IMR-90 (cell line): Measurements from ENCODE around the gene PAF1. TPM values are rescaled to one million over a fixed set of nuclear protein-coding genes. Genes with fewer than 3 reads are reported as not detected.

Experiments
- ATAC-seq: fragments of 200-7000 bp; cut with Tn5 transposase; 2 replicates; pipeline ENCODE4 v1.9.1; 2020; ENCODE audit warnings: low read depth, mild to moderate bottlenecking, moderate library complexity
- BruUV-seq: library from RNA; stranded (reverse); fragments of 400-500 nt; replicated peaks from 2 replicates; lab custom pipeline; 2021; lab: Mats Ljungman, UMichigan
- CTCF ChIA-PET: fragments of 300-600 bp; formaldehyde crosslinking; extraction: SDS; loops from one replicate; lab custom pipeline; 2021; ENCODE audit warnings: antibody characterized with exemption; lab: Yijun Ruan, JAX
- POLR2A ChIA-PET: fragments of 300-600 bp; sonication (Branson Sonifier 250); formaldehyde crosslinking; loops from one replicate; lab custom pipeline; 2022; ENCODE audit warnings: antibody characterized with exemption; ENCODE audit not compliant: unreplicated experiment; lab: Charles Lee
- DNase-seq: peaks from one replicate; pipeline ENCODE4 v3.0.0; 2013
- H2AFZ ChIP-seq: replicated peaks from 2 replicates; pipeline ENCODE3; 2013; ENCODE audit warnings: low read length, mild to moderate bottlenecking; ENCODE audit not compliant: poor library complexity
- H2AK5ac ChIP-seq: 2 replicates; pipeline ENCODE4 v1.6.1; 2013; ENCODE audit warnings: low read depth, low read length, inconsistent platforms
- H2AK9ac ChIP-seq: replicated peaks from 2 replicates; pipeline ENCODE3; 2013; ENCODE audit warnings: mild to moderate bottlenecking, low read depth, low read length, moderate library complexity; ENCODE audit not compliant: poor library complexity
- H2BK120ac ChIP-seq: 2 replicates; pipeline ENCODE4 v1.6.1; 2013; ENCODE audit warnings: low read depth, low read length, inconsistent platforms
- H2BK15ac ChIP-seq: 3 replicates; pipeline ENCODE4 v1.6.1; 2013; ENCODE audit warnings: low read depth, low read length, inconsistent platforms
- H2BK20ac ChIP-seq: 2 replicates; pipeline ENCODE4 v1.6.1; 2013; ENCODE audit warnings: low read depth, mild to moderate bottlenecking, inconsistent platforms, low read length, moderate library complexity
- H2BK5ac ChIP-seq: 2 replicates; pipeline ENCODE4 v1.6.1; 2013; ENCODE audit warnings: mild to moderate bottlenecking, low read depth, low read length, inconsistent platforms; ENCODE audit not compliant: poor library complexity, severe bottlenecking
- H3K14ac ChIP-seq: replicated peaks from 2 replicates; pipeline ENCODE4 v1.6.1; 2013; ENCODE audit warnings: low read depth, low read length, inconsistent platforms
- H3K18ac ChIP-seq: 2 replicates; pipeline ENCODE4 v1.6.1; 2013; ENCODE audit warnings: low read depth, low read length, control low read depth
- H3K23ac ChIP-seq: 2 replicates; pipeline ENCODE4 v1.6.1; 2013; ENCODE audit warnings: low read depth, low read length, inconsistent platforms
- H3K27ac ChIP-seq: 2 replicates; pipeline ENCODE4 v1.5.1; 2013; ENCODE audit warnings: mild to moderate bottlenecking, control low read depth, low read length; ENCODE audit not compliant: insufficient read depth
- H3K27me3 ChIP-seq: 2 replicates; pipeline ENCODE4 v1.6.1; 2013; ENCODE audit warnings: low read length; ENCODE audit not compliant: control insufficient read depth, insufficient read depth
- H3K36me3 ChIP-seq: 2 replicates; pipeline ENCODE4 v1.6.1; 2013; ENCODE audit warnings: low read length, mixed read lengths; ENCODE audit not compliant: control insufficient read depth, insufficient read depth
- H3K4ac ChIP-seq: 2 replicates; pipeline ENCODE4 v1.6.1; 2013; ENCODE audit warnings: low read depth, low read length, inconsistent platforms
- H3K4me1 ChIP-seq: 2 replicates; pipeline ENCODE4 v1.6.1; 2013; ENCODE audit warnings: low read length, mixed read lengths; ENCODE audit not compliant: control insufficient read depth, insufficient read depth
- H3K4me2 ChIP-seq: 2 replicates; pipeline ENCODE4 v1.6.1; 2013; ENCODE audit warnings: low read depth, mild to moderate bottlenecking, control low read depth, low read length, moderate library complexity
- H3K4me3 ChIP-seq: 2 replicates; pipeline ENCODE4 v1.5.1; 2013; ENCODE audit warnings: low read depth, mild to moderate bottlenecking, control low read depth, low read length, moderate library complexity; ENCODE audit not compliant: insufficient read depth
- H3K56ac ChIP-seq: 2 replicates; pipeline ENCODE4 v1.6.1; 2013; ENCODE audit warnings: low read length, inconsistent platforms; ENCODE audit not compliant: insufficient read depth; ENCODE audit errors: extremely low read depth
- H3K79me1 ChIP-seq, 2 experiments: 2 replicates each; pipeline ENCODE4 v1.6.1; 2013; ENCODE audit warnings: low read length in 2 of 2, inconsistent platforms in 1 of 2, low read depth in 1 of 2
- H3K9ac ChIP-seq: 2 replicates; pipeline ENCODE4 v1.6.1; 2013; ENCODE audit warnings: low read depth, low read length, control low read depth
- H3K9me1 ChIP-seq: 2 replicates; pipeline ENCODE4 v1.6.1; 2013; ENCODE audit warnings: low read length, inconsistent platforms; ENCODE audit not compliant: insufficient read depth
- H3K9me3 ChIP-seq: 2 replicates; pipeline ENCODE4 v1.6.1; 2013; ENCODE audit warnings: low read length; ENCODE audit not compliant: control insufficient read depth, insufficient read depth
- H4K20me1 ChIP-seq: 2 replicates; pipeline ENCODE4 v1.6.1; 2013; ENCODE audit warnings: low read length, inconsistent platforms; ENCODE audit not compliant: insufficient read depth
- H4K5ac ChIP-seq: 2 replicates; pipeline ENCODE4 v1.6.1; 2013; ENCODE audit warnings: mild to moderate bottlenecking, low read depth, low read length, control low read depth
- H4K8ac ChIP-seq, 2 experiments: 2 replicates each; pipeline ENCODE4 v1.6.1; 2013; ENCODE audit warnings: low read depth in 2 of 2, low read length in 2 of 2, control low read depth in 1 of 2, inconsistent platforms in 1 of 2
- H4K91ac ChIP-seq: 2 replicates; pipeline ENCODE4 v1.6.1; 2013; ENCODE audit warnings: low read depth, low read length, inconsistent platforms; ENCODE audit not compliant: insufficient read depth
- BHLHE40 ChIP-seq: fragments of 150-350 bp; IDR thresholded peaks from 2 replicates; pipeline ENCODE4 v1.6.1; 2016; ENCODE audit warnings: mild to moderate bottlenecking, low read depth, low read length
- CEBPB ChIP-seq: IDR thresholded peaks from 2 replicates; pipeline ENCODE4 v1.6.1; 2012; ENCODE audit warnings: low read depth, low read length, improper control_type of control experiment
- CTCF ChIP-seq: conservative IDR thresholded peaks from 2 replicates; pipeline ENCODE4 v1.5.1; 2012; ENCODE audit warnings: mild to moderate bottlenecking, low read depth, low read length, improper control_type of control experiment
- ELK1 ChIP-seq: fragments of 150-350 bp; IDR thresholded peaks from 2 replicates; pipeline ENCODE4 v1.6.1; 2016; ENCODE audit warnings: low read depth, mild to moderate bottlenecking, low read length, moderate library complexity, borderline replicate concordance
- FOS ChIP-seq: fragments of 150-350 bp; IDR thresholded peaks from 2 replicates; pipeline ENCODE4 v1.6.1; 2016; ENCODE audit warnings: low read depth, low read length
- MXI1 ChIP-seq: IDR thresholded peaks from 2 replicates; pipeline ENCODE4 v1.6.1; 2012; ENCODE audit warnings: low read depth, mild to moderate bottlenecking, low read length, moderate library complexity, borderline replicate concordance
- NFE2L2 ChIP-seq: fragments of 150-350 bp; IDR thresholded peaks from 2 replicates; pipeline ENCODE4 v1.6.1; 2016; ENCODE audit warnings: low read depth, mild to moderate bottlenecking, low read length
- RAD21 ChIP-seq: IDR thresholded peaks from 2 replicates; pipeline ENCODE4 v1.6.1; 2012; ENCODE audit warnings: low read length, improper control_type of control experiment
- RCOR1 ChIP-seq: IDR thresholded peaks from 2 replicates; pipeline ENCODE4 v1.6.1; 2012; ENCODE audit warnings: mild to moderate bottlenecking, low read length, improper control_type of control experiment; ENCODE audit not compliant: insufficient replicate concordance
- SMC3 ChIP-seq: fragments of 150-350 bp; IDR thresholded peaks from 2 replicates; pipeline ENCODE4 v1.6.1; 2016; ENCODE audit warnings: low read depth, mild to moderate bottlenecking, antibody characterized with exemption, low read length, moderate library complexity
- WGBS, 2 experiments: methylation state at CpG; one replicate each; pipeline versions ENCODE4 v1.1.5 to v1.1.7; 2013; ENCODE audit warnings: missing lambda C conversion rate in 2 of 2; ENCODE audit not compliant: insufficient read length in 1 of 2; ENCODE audit errors: extremely low coverage in 2 of 2; 5-methylcytosine and 5-hydroxymethylcytosine counted together
- dilution Hi-C: fragments of 300-500 bp; cut with HindIII; formaldehyde crosslinking; loops from one replicate; pipeline ENCODE4 v1.14.3; 2018; ENCODE audit warnings: low sequenced_read_pairs; ENCODE audit not compliant: unreplicated experiment
- in situ Hi-C: fragments of 300-500 bp; cut with MboI; formaldehyde crosslinking; loops from 3 replicates; pipeline ENCODE4 v1.14.3; 2019; ENCODE audit warnings: low sequenced_read_pairs, inconsistent platforms, mixed read lengths
- intact Hi-C: fragments of 100-400 bp; cut with micrococcal nuclease; formaldehyde crosslinking; loops from 2 replicates; pipeline ENCODE4 v1.10.0; 2022
- polyA plus RNA-seq, 3 experiments: library from polyadenylated mRNA; depleted of rRNA; stranded (reverse); fragments of >200 nt; gene quantifications; 2 replicates each; pipeline ENCODE4 v1.2.3, GENCODE V29; 2012; ENCODE audit warnings: low replicate concordance in 1 of 3
- total RNA-seq: library from RNA; depleted of rRNA; stranded (reverse); fragments of >200 nt; gene quantifications from 2 replicates; pipeline ENCODE4 v1.2.3, GENCODE V29; 2012
- TF ChIP-seq, protein P1 (sequence below): fragments of 150-350 bp; IDR thresholded peaks from 2 replicates; pipeline ENCODE4 v1.6.1; 2017; ENCODE audit warnings: mild to moderate bottlenecking, antibody characterized with exemption, low read length, low read depth

Gene PAF1
- total and polyA plus RNA-seq, 2 of the 4 experiments (the other 2 are of a cell fraction) = 45.7 to 54.3 TPM

GRCh38 chr19:39350156-39350555 lies 40.8 kb downstream of the PAF1 start:
- Histone ChIP-seq H2BK20ac (no peak overlapping the region), H3K4me3 (no peak overlapping the region), H3K9ac (no peak overlapping the region), H2AFZ (no peak overlapping the region), H4K20me1 (peaks cover 60% of the 10 kb centered on the region), H3K79me1 (peaks cover 46 to 83% of the 10 kb centered on the region in 2 experiments), H3K4ac (no peak overlapping the region), H4K8ac (no peak overlapping the region), H3K27me3 (no peaks in the 10 kb centered on the region), H3K9me1 (peaks cover 17% of the 10 kb centered on the region), H2AK9ac (no peak overlapping the region), H3K27ac (no peak overlapping the region), H4K91ac (no peak overlapping the region), H4K5ac (no peak overlapping the region), H3K36me3 (peaks cover 40% of the 10 kb centered on the region), H2BK5ac (no peak overlapping the region), H3K23ac (no peak overlapping the region), H2BK120ac (no peak overlapping the region), H3K18ac (no peak overlapping the region), H3K56ac (no peak overlapping the region), H3K14ac (no peak overlapping the region), H2AK5ac (no peak overlapping the region), H3K9me3 (no peaks in the 10 kb centered on the region), H2BK15ac (no peak overlapping the region), H3K4me2 (no peak overlapping the region), H3K4me1 (peaks cover 13% of the 10 kb centered on the region)
- CTCF ChIA-PET = interaction anchor here (0.5 to 0.6 kb wide), 2 partner anchors 76 to 1467 kb away, joined by 3 read pairs; no protein-coding TSS in a partner anchor
- WGBS, 2 experiments = no CpG with 5 or more reads among the region's 3 CpGs
- TF ChIP-seq RCOR1 (no peak), CEBPB (no peak), MXI1 (no peak), ELK1 (no peak), CTCF (no peak), SMC3 (no peak), BHLHE40 (no peak), NFE2L2 (no peak), RAD21 (no peak), FOS (no peak)
- TF ChIP-seq, protein P1, sequence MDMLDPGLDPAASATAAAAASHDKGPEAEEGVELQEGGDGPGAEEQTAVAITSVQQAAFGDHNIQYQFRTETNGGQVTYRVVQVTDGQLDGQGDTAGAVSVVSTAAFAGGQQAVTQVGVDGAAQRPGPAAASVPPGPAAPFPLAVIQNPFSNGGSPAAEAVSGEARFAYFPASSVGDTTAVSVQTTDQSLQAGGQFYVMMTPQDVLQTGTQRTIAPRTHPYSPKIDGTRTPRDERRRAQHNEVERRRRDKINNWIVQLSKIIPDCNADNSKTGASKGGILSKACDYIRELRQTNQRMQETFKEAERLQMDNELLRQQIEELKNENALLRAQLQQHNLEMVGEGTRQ = no peak
- DNase-seq (no peak), ATAC-seq (no peak)
- POLR2A ChIA-PET = no interaction called here
- BruUV-seq = no TSS peak
- in situ Hi-C loops (no loop called here), intact Hi-C loops (no loop called here), dilution Hi-C loops (no loop called here)
